ENCODE results near the gene PPP4R3A.

GRCh38 chr14:91510171-91511042 lies at the start of gene PPP4R3A:
- TF ChIP-seq CTCF (IDR thresholded peaks at IDR 0.05; ENCODE audit: insufficient read depth, low read depth, low read length): no peak
- TF ChIP-seq EZH2 (IDR thresholded peaks at IDR 0.05; ENCODE audit: insufficient read depth, low read length): no peak
